ENCODE results near the gene MLXIP. TPM values are rescaled to one million over a fixed set of nuclear protein-coding genes. Genes with fewer than 3 reads are reported as not detected.

MLXIP gene
- polyA plus RNA-seq, 3 donors = 30.5 to 40.5 (median 35.0) TPM

DNA sequence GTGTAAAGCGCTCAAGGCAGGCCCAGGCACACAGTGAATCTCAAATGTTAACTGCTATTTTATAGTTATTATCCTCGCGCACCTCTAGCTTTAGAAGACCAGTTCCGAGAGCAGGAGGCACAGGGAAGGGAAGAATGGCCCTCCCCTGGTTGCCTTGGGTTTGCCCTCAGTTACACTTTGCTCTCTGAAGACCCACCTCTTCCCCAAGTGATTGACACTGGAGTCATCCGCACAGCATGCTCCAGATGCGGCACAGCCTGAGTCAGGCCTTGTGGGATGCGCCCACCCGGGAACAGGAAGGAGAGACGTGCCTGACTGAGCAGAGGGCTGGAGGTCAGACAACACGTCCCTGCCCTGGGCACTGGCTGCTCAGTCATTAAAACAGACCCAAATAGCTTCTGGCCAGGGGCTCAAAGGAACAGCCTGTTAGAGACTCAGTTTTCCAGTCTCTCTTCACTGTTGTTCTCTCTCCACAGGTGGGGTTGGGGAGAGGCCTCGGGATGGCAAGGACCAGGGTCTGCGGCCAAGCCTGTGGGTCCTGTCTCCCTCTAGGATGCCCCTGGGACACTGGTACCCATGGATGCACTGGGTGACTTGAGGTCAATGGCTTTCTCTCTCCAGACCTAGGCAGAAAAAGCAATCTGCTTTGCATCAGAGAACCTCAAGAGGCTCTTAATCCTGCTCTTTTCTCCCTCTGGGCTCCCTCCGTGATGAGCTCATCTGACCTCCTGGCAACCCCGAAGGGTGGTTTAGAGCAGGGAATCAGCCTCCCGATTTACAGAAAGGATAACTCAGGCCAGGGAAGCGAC is 13.6 kb upstream of the MLXIP start:
- DNase-seq (ENCODE audit: extremely low read depth in 1 of 11, low read depth in 9 of 11, low spot score in 4 of 11) = peak in 2 of 11 donors; percentile 69 to 72

DNA sequence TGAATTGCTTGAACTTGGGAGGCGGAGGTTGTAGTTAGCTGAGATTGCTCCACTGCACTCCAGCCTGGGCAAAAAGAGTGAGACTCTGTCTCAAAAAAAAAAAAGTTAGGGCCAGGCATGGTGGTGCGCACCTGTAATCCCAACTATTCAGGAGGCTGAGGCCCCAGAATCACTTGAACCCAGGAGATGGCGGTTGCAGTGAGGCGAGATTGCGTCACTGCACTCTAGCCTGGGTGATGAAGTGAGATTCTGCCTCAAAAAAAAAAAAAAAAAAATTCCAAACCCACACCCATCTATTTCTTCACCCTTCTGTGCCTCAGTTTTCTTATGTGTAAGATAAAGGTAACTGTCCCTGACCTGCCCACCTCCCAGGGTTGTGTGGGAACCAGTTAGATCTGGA is 11.0 kb upstream of the MLXIP start:
- DNase-seq (ENCODE audit: extremely low read depth in 1 of 11, low read depth in 9 of 11, low spot score in 4 of 11) = no peak

DNA sequence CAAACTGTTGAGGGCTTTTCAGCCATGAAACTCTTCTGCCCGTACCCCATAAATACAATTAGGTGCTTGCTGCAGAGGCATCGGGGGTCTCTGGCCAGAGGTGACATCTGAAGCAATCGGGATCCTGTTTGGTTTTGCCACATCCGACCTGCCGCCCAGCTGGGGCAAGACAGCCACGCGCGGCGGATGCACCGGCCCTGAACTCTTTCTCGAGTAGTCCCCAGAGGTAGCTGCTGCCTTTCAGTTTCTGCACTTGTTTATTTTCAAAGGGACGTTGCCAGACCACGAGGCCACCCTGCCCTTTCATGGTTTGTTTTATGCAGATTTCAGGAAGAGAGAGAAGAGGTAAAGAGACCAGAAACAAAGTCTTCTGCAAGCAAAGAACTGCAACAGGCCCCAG is 10.6 kb upstream of the MLXIP start:
- DNase-seq (ENCODE audit: extremely low read depth in 1 of 11, low read depth in 9 of 11, low spot score in 4 of 11) = no peak

DNA sequence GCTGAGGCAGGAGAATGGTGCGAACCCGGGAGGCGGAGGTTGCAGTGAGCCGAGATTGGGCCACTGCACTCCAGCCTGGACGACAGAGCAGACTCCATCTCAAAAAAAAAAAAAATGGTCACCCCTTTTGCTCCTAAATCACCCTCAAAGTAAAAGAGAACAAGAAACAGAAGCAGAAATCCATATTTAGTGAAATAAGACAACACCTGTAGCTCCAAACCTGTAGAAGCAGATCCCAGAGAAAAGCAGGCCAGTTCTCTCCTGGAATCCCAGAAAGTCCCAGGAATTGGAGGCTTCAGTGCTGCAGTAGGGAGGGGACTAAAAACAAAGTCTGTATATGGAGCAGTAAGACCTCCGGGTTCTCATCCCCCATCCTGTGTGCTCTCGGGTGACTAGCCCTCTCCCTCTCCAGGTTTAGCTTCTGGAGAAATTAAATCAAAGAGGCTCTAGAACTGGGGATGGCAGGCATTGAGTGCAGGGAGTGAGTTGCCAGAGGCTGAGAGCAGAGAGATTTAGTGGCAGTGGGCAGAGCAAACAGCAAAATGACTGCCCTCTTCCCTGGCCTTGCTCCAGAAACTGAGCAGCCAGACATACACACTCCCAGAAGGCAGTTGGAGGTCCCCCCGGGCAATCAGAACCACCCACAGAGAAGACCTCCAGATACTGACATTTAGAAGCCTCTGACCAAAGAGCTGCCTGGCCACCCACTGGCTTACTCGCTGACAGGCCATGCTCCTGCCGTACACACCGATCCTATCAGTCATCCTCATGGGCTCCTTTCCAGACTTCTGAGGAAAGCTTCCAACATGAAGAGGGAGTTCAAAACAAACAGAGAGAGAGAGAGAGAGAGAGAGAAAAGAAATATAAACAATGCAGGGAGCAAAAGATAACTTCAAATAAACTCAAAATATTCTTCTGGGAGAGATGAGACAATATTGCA is 6.3 kb upstream of the MLXIP start:
- DNase-seq (ENCODE audit: extremely low read depth in 1 of 11, low read depth in 9 of 11, low spot score in 4 of 11) = no peak

- DNase-seq (ENCODE audit: extremely low read depth in 1 of 11, low read depth in 9 of 11, low spot score in 4 of 11) = no peak
Measured at GRCh38 chr12:122073815-122074214, 4.7 kb upstream of the MLXIP start.

- DNase-seq (ENCODE audit: extremely low read depth in 1 of 11, low read depth in 9 of 11, low spot score in 4 of 11) = no peak
Measured at GRCh38 chr12:122076743-122077495, 1.6 kb upstream of the MLXIP start.

- DNase-seq (ENCODE audit: extremely low read depth in 1 of 11, low read depth in 9 of 11, low spot score in 4 of 11) = no peak
Measured at GRCh38 chr12:122079033-122079531, 526 bp downstream of the MLXIP start.

DNA sequence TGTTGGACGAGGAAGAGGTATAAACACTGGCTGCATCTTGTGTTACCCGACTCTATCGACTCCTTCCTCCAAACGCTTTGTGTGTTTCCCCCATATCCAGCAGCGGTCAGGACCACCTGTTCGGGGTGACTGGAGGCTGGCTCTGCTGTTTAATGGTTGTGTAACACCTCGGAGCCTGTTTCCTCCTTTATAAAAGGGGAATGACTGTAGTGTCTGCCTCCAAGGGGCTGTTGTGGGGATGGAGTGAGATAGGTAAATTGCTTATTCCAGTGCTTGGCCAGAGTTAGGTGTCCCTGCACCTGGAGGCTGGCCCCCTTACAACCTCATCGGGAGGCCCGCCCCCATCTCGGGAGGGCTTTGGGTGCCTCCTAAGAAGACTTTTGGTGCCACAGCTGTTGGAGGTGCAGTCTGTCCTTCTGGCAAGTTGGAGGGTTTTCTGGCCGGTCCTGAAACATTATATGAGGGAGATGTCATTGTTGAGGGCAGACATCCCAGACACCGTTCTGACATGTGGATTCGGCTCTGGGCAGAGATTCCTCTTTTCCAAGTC is 1.1 kb downstream of the MLXIP start:
- DNase-seq (ENCODE audit: extremely low read depth in 1 of 11, low read depth in 9 of 11, low spot score in 4 of 11) = no peak

DNA sequence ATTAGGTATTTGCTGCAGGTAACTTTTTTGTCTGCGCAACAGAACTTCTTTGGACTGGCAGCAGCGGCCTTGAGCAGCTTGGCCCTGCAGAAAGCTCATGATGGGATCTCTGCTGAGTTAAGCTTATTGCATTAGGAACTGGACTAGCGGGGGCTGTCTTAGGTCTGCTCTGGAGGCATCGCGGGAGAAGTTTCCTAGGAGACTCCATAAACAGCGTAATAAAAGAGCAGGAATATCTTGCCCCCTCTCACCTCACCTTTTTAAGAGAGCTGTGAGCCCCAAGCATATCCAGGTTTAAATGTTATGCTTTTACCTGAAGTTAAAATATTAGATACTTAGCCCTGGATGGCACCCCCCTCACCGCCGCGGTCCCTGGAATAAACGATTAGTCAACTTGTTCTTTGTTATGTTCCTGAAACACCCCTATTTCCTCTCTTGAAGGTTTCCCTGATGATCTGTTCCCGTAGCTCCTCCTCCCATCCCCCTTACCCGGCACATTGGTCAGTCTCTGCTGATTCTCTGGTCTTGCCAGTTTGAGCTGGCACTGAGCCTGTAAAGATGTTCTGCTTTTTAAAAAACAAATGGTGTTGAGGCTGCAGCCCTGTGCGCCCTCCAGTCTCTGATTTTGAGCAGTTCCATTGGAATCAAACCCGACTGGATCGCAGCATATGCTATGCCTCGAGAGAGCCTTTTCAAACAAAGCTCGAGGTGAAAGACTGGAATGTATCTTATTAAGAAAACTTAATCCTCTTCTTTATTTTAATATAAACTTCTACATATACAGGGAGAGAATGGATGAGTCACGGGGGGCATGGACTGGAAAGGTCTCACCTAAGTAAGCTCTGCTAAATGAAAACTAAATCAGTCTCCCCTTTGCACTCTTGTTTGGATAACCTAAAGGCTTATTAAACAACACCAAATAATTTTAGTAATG is 1.9 kb downstream of the MLXIP start:
- DNase-seq (ENCODE audit: extremely low read depth in 1 of 11, low read depth in 9 of 11, low spot score in 4 of 11) = no peak

DNA sequence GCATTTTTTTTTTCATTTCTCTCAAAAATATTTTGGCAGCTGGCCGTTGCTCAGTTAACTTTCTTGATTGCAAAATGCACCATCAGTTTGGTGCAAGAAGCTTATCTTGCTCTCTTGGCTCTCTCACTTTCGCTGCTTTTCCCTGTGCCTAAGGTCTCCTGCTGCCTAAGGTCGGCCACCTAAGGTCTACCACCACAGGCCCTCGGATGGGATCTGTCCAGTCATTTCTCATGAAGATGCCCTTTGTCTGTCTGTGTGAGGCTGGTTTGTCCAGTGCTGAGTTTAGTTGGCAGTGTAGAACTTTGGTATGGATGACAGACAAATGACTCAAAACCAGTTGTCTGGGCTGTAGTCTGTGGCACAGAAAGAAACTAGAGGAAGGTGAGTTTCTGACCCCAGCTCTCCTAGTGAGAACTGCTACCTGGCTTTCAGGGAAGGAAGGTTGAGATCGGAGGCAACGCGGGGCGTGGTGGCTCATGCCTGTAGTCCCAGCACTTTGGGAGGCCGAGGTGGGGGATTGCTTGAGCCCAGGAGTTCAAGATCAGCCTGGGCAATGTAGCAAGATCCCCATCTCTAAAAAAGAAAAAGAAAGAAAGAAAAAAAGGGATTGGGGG is 2.6 kb downstream of the MLXIP start:
- no peak for DNase-seq (ENCODE audit: extremely low read depth in 1 of 11, low read depth in 9 of 11, low spot score in 4 of 11)

GRCh38 chr12:122081697-122082221 is 3.2 kb downstream of the MLXIP start:
- peak in 2 of 11 donors; percentile 73 to 77 for DNase-seq (ENCODE audit: extremely low read depth in 1 of 11, low read depth in 9 of 11, low spot score in 4 of 11)

GRCh38 chr12:122082621-122083356 is 4.2 kb downstream of the MLXIP start:
- DNase-seq (ENCODE audit: extremely low read depth in 1 of 11, low read depth in 9 of 11, low spot score in 4 of 11) = no peak

- no peak for DNase-seq (ENCODE audit: extremely low read depth in 1 of 11, low read depth in 9 of 11, low spot score in 4 of 11)
Measured at GRCh38 chr12:122084857-122085405, 6.4 kb downstream of the MLXIP start.

DNA sequence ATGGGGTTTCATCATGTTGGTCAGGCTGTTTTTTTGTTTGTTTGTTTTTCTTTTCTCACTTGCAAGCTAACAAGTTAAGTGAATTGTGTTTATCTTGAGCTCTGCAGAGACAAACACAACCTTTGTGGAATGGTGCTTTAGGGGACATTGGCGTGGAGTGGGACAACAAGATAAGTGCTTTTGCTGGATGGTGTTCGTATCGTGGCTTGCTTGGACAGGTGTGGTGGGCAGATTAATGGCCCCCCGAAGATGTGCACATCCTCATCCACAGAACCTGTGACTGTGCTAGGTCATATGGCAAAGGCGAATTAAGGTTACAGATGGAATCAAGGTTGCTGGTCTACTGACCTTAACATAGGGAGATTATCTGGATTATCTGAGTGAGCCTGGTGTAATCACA is 7.0 kb downstream of the MLXIP start:
- DNase-seq (ENCODE audit: extremely low read depth in 1 of 11, low read depth in 9 of 11, low spot score in 4 of 11) = no peak

DNA sequence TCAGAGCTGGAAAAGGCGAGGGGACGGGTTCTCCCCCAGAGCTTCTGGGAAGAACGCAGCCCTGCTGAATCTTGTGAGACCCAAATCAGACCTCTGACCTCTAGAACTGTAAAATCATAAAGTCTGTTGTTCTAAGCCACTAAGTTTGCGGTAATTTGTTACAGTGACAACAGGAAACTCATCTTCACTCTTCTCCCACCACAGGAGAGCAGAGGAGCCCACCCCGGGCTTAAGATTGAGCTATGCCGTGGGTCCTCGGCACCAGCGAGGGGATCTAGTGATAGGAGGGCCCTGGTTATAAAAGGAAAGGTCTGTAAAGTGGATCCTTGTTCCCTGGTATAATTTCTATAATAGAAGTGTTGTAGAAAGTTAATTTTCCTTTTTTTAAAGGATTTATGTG is 7.6 kb downstream of the MLXIP start:
- DNase-seq (ENCODE audit: extremely low read depth in 1 of 11, low read depth in 9 of 11, low spot score in 4 of 11) = no peak

- DNase-seq (ENCODE audit: extremely low read depth in 1 of 11, low read depth in 9 of 11, low spot score in 4 of 11) = no peak
Measured at GRCh38 chr12:122086641-122087285, 8.2 kb downstream of the MLXIP start.
